ENCODE measurements around the gene C11orf21.

C11orf21 gene

DNA sequence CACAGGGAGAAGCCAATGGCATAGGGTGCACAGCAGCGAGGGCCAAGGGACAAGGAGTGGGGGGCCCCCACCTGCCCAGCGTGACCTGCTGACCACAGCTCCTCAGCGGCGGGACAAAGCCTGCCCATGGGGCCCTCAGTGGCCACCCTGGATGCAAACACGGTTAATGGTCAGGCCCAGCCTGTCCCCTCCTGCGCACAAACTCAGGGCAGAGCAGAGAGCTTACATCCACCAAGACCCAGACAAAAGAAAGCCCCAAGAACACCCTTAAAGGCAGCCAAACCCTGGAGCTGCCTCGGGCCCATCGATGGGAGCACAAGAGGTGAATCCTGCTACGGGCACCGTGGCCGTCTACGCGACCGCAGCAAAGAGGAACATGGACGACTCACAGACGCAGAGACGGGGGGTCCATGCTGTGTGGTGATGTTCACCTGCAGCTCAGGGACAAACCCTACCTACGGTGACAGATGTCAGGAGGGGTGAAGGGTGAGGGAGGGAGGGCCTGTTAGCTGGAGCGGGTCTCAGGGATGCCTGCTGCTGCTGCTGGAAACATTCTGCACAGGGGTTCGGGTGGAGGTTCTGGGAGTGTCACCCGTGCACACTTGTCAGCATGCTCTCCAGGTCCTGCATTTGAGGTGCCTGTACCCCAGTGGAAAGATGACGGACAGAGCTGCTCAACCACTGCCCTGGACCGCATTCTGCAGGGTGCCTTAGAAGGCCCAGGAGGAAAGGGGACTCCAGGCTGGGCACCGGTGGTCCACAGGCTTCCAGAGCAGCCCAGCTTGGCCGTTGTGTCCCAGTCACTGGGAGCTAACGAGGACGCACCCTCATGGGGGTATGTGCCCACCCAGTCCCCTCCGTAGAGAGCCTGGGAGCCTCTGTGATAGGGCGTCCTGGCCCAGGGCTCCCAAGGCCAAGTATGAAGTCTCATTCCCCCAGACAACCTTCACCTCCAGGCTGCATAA, 42.9 kb downstream of the C11orf21 start:
- DNase-seq, result no peak

- DNase-seq, result no peak
These were observed 44.6 kb downstream of the C11orf21 start for GRCh38 chr11:2256951-2257700.

- DNase-seq, result no peak
These were observed 45.3 kb downstream of the C11orf21 start for GRCh38 chr11:2256293-2256913.

DNA sequence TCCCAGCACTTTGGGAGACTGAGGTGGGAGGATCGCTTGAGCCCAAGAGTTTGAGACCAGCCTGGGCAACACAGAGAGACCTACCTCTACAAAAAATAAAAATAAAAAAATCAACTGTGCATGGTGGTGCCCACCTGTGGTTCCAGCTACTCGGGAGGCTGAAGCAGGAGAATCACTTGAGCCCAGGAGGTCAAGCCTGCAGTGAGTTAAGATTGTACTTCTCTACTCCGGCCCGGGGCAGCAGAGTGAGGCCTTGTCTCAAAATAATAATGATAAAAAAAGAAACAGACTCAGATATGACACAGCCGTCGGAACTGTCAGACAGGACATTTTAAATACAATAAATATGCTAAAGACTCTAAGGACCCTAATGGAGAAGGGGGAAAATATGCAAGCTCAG, 49.7 kb downstream of the C11orf21 start:
- DNase-seq, result no peak

DNA sequence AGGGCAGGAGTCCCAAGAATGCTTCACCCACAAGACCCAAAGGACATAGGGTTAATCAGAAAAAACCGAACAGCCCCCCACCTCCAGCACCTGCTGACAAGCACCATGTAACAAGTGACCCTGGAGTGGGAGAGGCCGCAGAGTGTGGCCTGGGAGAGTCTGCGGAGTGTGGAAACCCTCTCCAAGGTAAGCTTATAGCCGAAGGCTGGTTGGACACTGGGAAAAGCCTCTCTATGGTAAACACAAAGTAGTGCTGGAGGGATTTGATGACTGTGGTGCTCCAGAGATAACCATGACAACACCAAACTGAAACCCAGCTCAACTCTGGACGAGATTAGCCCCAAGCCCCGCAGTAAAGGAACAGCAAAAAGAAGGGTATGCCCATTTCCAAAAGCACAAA, 50.6 kb downstream of the C11orf21 start:
- DNase-seq, result no peak

DNA sequence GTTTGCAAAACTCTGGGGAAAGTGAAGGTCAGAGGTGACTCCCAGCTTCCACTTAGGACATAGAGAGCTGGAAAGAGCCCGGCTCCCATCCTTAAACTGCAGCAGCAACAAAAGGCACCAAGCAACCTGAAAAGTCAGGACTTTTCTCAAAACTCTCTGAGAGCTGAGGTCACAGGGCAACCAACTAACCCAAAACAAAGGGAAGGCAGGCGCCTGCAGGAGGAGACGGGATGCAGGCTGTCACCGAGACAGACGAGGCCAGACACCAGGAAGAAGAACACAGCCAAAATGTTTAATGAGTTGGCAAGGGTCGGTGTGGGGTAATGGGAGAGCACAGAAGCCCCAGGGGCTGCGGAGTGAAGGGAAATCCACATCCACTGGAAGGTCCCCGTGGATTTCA, 51.2 kb downstream of the C11orf21 start:
- no peak for DNase-seq

GRCh38 chr11:2250041-2250440, 51.7 kb downstream of the C11orf21 start:
- no peak for DNase-seq

DNA sequence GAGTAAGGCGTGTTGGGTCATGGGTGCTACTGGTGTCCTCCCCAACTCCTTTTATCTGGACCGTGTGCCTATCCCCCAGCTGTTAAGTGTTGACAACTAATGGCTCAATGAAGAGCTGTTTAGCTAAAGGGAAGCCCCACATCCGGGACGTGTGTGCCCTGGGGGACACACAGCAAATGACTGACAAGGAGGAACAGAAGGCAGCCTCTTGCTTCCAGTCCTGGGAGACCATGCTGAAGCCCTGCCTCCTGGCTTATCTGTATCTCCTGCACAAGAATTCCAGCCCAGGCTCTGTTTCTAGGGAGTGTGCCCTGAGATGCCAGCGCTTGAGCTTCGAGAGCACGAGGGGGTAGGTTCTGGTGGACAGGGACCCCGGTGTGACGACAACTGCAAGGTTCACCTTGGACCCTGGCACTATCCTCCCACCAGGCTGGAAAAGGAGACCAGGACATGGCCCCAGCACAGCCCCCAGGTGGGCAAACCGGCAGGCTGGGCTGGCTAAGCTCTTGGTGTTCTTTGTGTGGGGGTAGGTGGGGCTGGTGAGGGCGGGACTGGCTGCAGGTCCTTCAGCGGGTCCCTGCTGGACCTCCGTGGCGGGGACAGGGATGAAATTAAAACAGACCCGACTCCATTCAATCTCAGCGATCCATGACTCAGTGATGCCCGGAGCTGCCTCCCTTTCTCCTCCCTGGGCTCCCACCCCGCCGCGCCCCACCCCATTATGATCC, 52.4 kb downstream of the C11orf21 start:
- DNase-seq, result no peak

DNA sequence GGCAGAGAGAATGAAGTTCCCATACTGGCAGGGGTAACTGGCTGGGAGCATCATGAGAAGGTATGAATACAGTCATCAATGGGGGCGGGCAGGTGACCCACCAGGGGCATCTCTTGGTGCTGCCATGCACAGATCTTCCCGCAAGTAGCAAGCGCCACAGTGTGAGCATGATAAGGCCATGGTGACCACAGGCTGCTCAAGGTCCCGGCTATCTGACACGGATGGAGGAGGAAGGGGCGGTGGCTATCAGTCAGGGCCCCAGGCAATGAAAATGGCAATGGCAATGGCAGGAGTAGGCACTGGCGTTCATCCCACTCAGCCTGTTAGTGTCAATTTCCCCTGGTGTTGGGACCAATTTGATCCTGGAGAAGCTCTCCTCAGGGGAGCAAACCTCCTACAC, 53.0 kb downstream of the C11orf21 start:
- DNase-seq, result no peak

DNA sequence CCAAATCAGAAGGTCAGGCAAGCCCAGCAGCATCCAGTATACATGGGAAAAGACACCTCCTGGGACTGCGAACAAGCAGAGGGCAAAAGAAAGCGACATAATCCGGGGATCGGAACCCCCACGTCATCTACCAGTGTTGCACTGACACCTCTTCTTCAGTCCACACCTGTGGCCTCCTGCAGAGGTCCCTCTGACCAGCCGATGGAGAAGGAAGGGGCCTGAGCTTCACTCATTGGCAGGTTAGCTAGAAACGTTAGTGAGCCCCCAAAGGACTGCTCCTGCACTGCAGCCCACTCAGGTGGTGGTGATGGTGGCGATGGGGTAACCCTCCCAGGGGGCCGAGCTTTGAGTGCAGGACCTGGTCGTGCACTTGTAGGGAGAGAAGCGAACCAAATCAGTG, 53.5 kb downstream of the C11orf21 start:
- DNase-seq, result no peak

DNA sequence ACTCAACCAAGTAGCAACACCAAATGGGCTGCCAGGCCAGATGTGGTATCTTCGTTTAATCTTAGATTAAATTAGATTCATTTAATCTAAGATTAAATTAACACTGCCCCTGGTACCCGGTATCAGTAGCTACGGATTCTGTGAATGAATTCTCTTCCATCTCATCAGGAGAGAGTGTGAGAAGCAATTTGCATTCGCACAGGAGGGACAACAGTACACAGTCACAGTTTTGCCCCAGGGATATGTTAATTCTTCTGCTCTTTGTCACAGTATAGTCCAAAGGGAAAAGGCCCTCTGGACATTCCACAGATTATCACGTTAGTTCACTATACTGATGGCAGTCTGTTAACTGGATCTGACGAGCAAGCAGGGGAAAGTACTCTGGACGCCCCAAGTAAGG, 54.2 kb downstream of the C11orf21 start:
- DNase-seq, result no peak

Data from CD4-positive, alpha-beta T cell treated with Interleukin-17A for 4 hours (primary cell).